PFSK-1 (cell line): ENCODE results near the gene FADD.

Experiments
- FOXP2 ChIP-seq: optimal IDR thresholded peaks from 2 replicates; pipeline ENCODE3; 2011; ENCODE audit warnings: borderline replicate concordance, control low read depth, inconsistent platforms; ENCODE audit not compliant: insufficient read depth; ENCODE audit errors: extremely low read length, extremely low read depth
- POLR2AphosphoS5 ChIP-seq: IDR thresholded peaks from 2 replicates; pipeline ENCODE4 v1.6.1; 2012; ENCODE audit warnings: low read depth, mild to moderate bottlenecking, control low read depth, low read length, moderate library complexity
- REST ChIP-seq, 2 experiments: IDR thresholded peaks; 2 replicates each; pipeline versions ENCODE4 v1.6.1 to v1.8.0; 2011 to 2012; ENCODE audit warnings: low read depth in 2 of 2, low read length in 2 of 2, control low read depth in 1 of 2, inconsistent platforms in 1 of 2, mild to moderate bottlenecking in 1 of 2, moderate library complexity in 1 of 2; ENCODE audit not compliant: insufficient read depth in 1 of 2
- SIN3A ChIP-seq: IDR thresholded peaks from 2 replicates; pipeline ENCODE4 v1.6.1; 2012; ENCODE audit warnings: mild to moderate bottlenecking, low read length, moderate library complexity, borderline replicate concordance; ENCODE audit not compliant: insufficient read depth
- TAF1 ChIP-seq: IDR thresholded peaks from 2 replicates; pipeline ENCODE4 v1.6.1; 2012; ENCODE audit warnings: low read length, control low read depth, borderline replicate concordance; ENCODE audit not compliant: insufficient read depth

The FADD gene

DNA sequence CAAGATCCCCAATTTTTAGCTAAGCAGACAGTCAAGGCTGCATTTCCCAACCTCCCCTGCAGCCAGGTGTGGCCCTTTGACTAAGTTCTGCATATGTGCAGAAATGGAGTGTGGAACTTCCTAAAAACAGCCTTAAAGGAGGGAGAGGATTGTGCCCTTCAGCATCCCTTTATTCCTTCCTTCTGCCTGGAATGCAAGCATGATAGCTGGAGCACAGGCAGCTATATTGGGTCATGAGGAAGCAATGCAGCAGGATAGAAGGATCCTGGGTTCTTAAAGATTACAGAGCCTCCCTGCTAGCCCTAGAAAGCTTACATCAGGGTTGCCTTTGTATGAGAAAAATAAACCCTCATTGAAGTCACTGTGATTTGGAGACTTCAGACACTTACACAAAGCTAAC lies 29.9 kb downstream of the FADD start:
- TF ChIP-seq POLR2AphosphoS5: no peak
- TF ChIP-seq REST (IDR thresholded peaks at IDR 0.05; ENCODE audit: insufficient read depth in 1 of 2, low read depth in 2 of 2, low read length in 2 of 2): no peak
- no peak for TF ChIP-seq SIN3A
- TF ChIP-seq TAF1: no peak
- no peak for TF ChIP-seq FOXP2

- no peak for TF ChIP-seq FOXP2
- no peak for TF ChIP-seq TAF1
- no peak for TF ChIP-seq POLR2AphosphoS5
- TF ChIP-seq REST (IDR thresholded peaks at IDR 0.05; ENCODE audit: insufficient read depth in 1 of 2, low read depth in 2 of 2, low read length in 2 of 2): no peak
- TF ChIP-seq SIN3A: no peak
Observed at GRCh38 chr11:70233511-70233934, 30.4 kb downstream of the FADD start.

DNA sequence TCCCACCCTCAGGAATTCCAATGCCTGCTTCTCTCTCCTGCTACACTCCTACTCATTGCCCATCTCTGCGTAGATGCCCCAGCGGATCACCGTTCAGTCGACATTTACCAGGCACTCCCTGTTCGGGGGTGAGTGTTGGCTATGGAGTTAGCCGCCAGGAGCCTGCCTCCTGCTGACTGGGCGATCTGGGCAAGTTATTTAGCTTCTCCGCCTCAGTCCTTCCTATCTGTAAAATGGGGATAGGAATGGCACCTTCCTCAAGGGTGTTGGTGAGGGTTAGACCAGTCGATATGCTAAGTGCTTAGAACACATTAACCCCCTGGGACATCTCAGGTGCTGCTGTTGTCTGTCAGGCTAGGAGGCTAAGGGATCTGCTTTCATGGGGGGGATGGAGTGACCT lies 30.9 kb downstream of the FADD start:
- TF ChIP-seq REST (IDR thresholded peaks at IDR 0.05; ENCODE audit: insufficient read depth in 1 of 2, low read depth in 2 of 2, low read length in 2 of 2) (no peak), POLR2AphosphoS5 (no peak), SIN3A (no peak), FOXP2 (no peak), TAF1 (no peak)

DNA sequence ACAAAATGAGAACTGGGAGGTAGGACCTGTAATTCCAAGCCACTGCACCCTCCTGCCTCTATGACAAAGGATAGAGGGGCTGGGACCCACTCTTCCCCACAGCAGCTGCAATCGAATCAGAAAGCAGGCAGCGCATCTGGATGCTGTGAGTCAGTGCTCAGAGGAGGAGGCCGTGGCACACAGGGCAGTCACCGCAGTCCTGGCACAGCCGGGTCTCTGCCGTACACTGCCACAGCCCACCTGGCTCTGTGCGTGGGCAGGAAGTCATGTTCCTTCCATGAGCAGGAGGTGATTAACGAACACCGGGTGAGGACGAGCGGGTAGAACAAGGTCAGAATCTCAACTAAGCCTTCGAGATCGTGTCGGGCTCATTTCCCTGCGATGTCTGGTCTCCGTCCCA lies 37.2 kb downstream of the FADD start:
- no peak for TF ChIP-seq TAF1

DNA sequence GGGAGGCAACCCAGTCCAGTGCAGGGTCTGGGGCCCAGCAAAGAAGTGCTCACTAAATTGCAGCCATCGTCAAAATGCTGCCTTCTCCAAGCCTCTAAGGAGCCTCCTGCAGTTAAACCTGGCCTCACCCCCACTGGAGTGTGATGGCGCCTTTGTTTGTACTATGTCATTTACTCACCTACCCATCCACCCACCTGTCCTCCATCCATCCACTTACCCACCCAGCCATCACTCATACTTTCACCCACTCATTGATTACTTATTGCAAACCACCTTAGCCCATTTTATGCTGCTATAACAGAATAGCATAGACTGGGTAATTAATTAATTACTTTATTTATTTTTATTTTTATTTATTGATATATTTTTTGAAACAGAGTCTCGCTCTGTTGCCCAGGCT lies 38.6 kb downstream of the FADD start:
- no peak for TF ChIP-seq FOXP2

DNA sequence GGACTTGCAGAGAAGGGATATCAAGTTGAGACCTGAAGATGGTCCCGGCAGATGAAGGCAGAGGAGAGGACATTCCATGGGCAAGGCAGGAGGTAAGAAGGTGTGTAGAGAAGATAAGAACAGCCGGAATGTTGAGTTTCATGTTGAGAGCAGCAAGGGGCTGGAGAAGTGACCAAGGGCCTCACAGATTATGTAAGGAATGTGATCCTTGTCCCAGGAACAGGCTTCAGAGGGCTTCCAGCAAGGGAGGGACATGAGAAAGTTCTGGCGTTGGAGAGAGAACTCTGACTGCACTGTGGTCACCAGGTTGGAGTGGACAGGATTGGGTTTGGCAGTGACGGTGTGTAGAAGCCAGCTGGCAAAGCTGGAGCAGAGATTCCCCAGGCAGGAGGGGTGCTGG lies 39.8 kb downstream of the FADD start:
- TF ChIP-seq FOXP2 (no peak), POLR2AphosphoS5 (no peak), REST (IDR thresholded peaks at IDR 0.05; ENCODE audit: insufficient read depth in 1 of 2, low read depth in 2 of 2, low read length in 2 of 2) (no peak), TAF1 (no peak), SIN3A (no peak)
